Progenitor cell of endocrine pancreas (in vitro differentiated cells): ENCODE measurements around the gene APP. TPM values are rescaled to one million over a fixed set of nuclear protein-coding genes. Genes with fewer than 3 reads are reported as not detected.
A peak's percentile ranks its signal among the peaks of the same experiment; 100 is the strongest.
"Not testable (repeated sequence)": the region's sequence is repeated elsewhere in the genome, so short reads cannot be mapped to it uniquely, and the experiment has no call there.

ENCODE experiments used
- DNase-seq: peaks from one replicate; pipeline ENCODE4 v3.0.0; 2021; ENCODE audit warnings: low spot score; ENCODE audit not compliant: unreplicated experiment
- H3K27ac Mint-ChIP-seq: 2 replicates; pipeline ENCODE4 v1.8.0; 2021; ENCODE audit warnings: mild to moderate bottlenecking, moderate library complexity, mixed read lengths
- H3K27me3 Mint-ChIP-seq: 2 replicates; pipeline ENCODE4 v1.8.0; 2021; ENCODE audit warnings: mixed read lengths
- H3K36me3 Mint-ChIP-seq: 2 replicates; pipeline ENCODE4 v1.8.0; 2022; ENCODE audit warnings: mixed read lengths; ENCODE audit not compliant: insufficient read depth
- H3K4me1 Mint-ChIP-seq: 2 replicates; pipeline ENCODE4 v1.8.0; 2021; ENCODE audit warnings: low read depth, mixed read lengths
- H3K4me3 Mint-ChIP-seq: 2 replicates; pipeline ENCODE4 v1.8.0; 2021; ENCODE audit warnings: low read depth, mild to moderate bottlenecking, moderate library complexity, mixed read lengths
- H3K9me3 Mint-ChIP-seq: 2 replicates; pipeline ENCODE4 v1.8.0; 2021; ENCODE audit warnings: low read depth, mixed read lengths
- total RNA-seq: library from RNA; stranded (reverse); gene quantifications from 2 replicates; pipeline ENCODE4 v1.2.1, GENCODE V29; 2021
- TF ChIP-seq, protein P1 (sequence below): fragments of 200-600 bp; sonication (generic); IDR thresholded peaks from one replicate; pipeline ENCODE4 v1.5.0; 2021; ENCODE audit warnings: antibody characterized with exemption, mild to moderate bottlenecking; ENCODE audit not compliant: unreplicated experiment

The APP gene
- total RNA-seq, 1 donor from 2014 or later: 631 TPM

- H3K27me3 Mint-ChIP-seq: no peaks in the 10 kb centered on the region
- no peak overlapping the region for H3K4me3 Mint-ChIP-seq
- peaks cover 16% of the 10 kb centered on the region for H3K4me1 Mint-ChIP-seq
- TF ChIP-seq, protein P1, sequence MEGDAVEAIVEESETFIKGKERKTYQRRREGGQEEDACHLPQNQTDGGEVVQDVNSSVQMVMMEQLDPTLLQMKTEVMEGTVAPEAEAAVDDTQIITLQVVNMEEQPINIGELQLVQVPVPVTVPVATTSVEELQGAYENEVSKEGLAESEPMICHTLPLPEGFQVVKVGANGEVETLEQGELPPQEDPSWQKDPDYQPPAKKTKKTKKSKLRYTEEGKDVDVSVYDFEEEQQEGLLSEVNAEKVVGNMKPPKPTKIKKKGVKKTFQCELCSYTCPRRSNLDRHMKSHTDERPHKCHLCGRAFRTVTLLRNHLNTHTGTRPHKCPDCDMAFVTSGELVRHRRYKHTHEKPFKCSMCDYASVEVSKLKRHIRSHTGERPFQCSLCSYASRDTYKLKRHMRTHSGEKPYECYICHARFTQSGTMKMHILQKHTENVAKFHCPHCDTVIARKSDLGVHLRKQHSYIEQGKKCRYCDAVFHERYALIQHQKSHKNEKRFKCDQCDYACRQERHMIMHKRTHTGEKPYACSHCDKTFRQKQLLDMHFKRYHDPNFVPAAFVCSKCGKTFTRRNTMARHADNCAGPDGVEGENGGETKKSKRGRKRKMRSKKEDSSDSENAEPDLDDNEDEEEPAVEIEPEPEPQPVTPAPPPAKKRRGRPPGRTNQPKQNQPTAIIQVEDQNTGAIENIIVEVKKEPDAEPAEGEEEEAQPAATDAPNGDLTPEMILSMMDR: no peak
- peak overlapping the region; percentile 70 for H3K27ac Mint-ChIP-seq
- H3K36me3 Mint-ChIP-seq: peaks cover 14% of the 10 kb centered on the region
- no peak for DNase-seq
- H3K9me3 Mint-ChIP-seq: no peaks in the 10 kb centered on the region
Measured at GRCh38 chr21:26013970-26014369, 156.6 kb downstream of the APP start.

- H3K4me3 Mint-ChIP-seq, H3K9me3 Mint-ChIP-seq, DNase-seq, H3K27me3 Mint-ChIP-seq: not testable (repeated sequence)
- Mint-ChIP-seq H3K27ac (peak overlapping the region; percentile 71), H3K36me3 (peaks cover 18% of the 10 kb centered on the region), H3K4me1 (peaks cover 23% of the 10 kb centered on the region)
Measured at GRCh38 chr21:26012482-26012881, 158.1 kb downstream of the APP start.

- TF ChIP-seq, protein P1: no peak
- no peak overlapping the region for H3K4me3 Mint-ChIP-seq
- peaks cover 23% of the 10 kb centered on the region for H3K4me1 Mint-ChIP-seq
- peaks cover 18% of the 10 kb centered on the region for H3K36me3 Mint-ChIP-seq
- peak overlapping the region; percentile 59 for H3K27ac Mint-ChIP-seq
- H3K27me3 Mint-ChIP-seq: no peaks in the 10 kb centered on the region
- H3K9me3 Mint-ChIP-seq: no peaks in the 10 kb centered on the region
- no peak for DNase-seq
Measured at GRCh38 chr21:26011292-26011940, 159.2 kb downstream of the APP start.

- DNase-seq: no peak
- TF ChIP-seq, protein P1: no peak
- Mint-ChIP-seq H3K27ac (peak overlapping the region; percentile 21), H3K4me1 (peaks cover 25% of the 10 kb centered on the region), H3K9me3 (no peaks in the 10 kb centered on the region), H3K4me3 (no peak overlapping the region), H3K27me3 (no peaks in the 10 kb centered on the region), H3K36me3 (peaks cover 20% of the 10 kb centered on the region)
Measured at GRCh38 chr21:26007951-26008498, 162.5 kb downstream of the APP start.

- Mint-ChIP-seq H3K4me1 (peaks cover 33% of the 10 kb centered on the region), H3K4me3 (no peak overlapping the region), H3K36me3 (peaks cover 36% of the 10 kb centered on the region), H3K27me3 (no peaks in the 10 kb centered on the region), H3K9me3 (peaks cover 2% of the 10 kb centered on the region), H3K27ac (no peak overlapping the region)
- no peak for DNase-seq
- TF ChIP-seq, protein P1: no peak
Measured at GRCh38 chr21:26005464-26005863, 165.1 kb downstream of the APP start.

DNA sequence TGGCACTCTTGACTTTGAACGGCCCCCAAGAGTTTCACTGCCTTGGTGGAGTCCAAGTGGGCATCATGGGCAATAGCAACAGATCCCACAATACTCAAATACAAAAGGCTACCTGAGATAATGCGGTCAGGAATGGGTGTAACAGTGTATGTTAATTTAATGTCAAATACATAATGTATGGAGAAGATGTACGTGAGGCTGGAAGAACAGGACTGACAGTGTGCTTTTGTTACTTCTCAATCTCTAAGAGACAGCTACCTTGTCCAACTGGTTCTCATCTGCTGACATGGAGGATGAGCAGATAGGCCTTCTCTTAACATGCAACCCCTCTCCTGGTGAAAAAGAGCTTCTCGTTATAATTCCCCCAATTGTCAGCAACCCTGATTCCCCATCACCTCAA is 167.2 kb downstream of the APP start:
- DNase-seq: no peak
- H3K36me3 Mint-ChIP-seq: peaks cover 40% of the 10 kb centered on the region
- H3K27ac Mint-ChIP-seq: peak overlapping the region; percentile 78
- H3K4me1 Mint-ChIP-seq: peaks cover 40% of the 10 kb centered on the region
- peaks cover 2% of the 10 kb centered on the region for H3K9me3 Mint-ChIP-seq
- H3K4me3 Mint-ChIP-seq: no peak overlapping the region
- no peaks in the 10 kb centered on the region for H3K27me3 Mint-ChIP-seq
- TF ChIP-seq, protein P1: no peak
